Mesendoderm (in vitro differentiated cells): ENCODE measurements around the gene TCN1.
"Not testable (repeated sequence)": the region's sequence is repeated elsewhere in the genome, so short reads cannot be mapped to it uniquely, and the experiment has no call there.

Experiments used
- DNase-seq: peaks from one replicate; pipeline ENCODE4 v3.0.0; 2013
- H2AK5ac ChIP-seq: 2 replicates; pipeline ENCODE4 v1.6.1; 2013; ENCODE audit warnings: low read length, inconsistent platforms
- H2BK120ac ChIP-seq: 2 replicates; pipeline ENCODE4 v1.6.1; 2013; ENCODE audit warnings: low read depth, mild to moderate bottlenecking, low read length, moderate library complexity, mixed read lengths
- H2BK15ac ChIP-seq: replicated peaks from 2 replicates; pipeline ENCODE4 v1.6.1; 2013; ENCODE audit warnings: low read depth, mild to moderate bottlenecking, moderate library complexity
- H2BK5ac ChIP-seq: 2 replicates; pipeline ENCODE4 v1.6.1; 2013; ENCODE audit warnings: low read length, inconsistent platforms
- H3K18ac ChIP-seq: 2 replicates; pipeline ENCODE4 v1.6.1; 2013; ENCODE audit warnings: mild to moderate bottlenecking, low read length, mixed read lengths
- H3K23ac ChIP-seq: one replicate; pipeline ENCODE4 v1.6.1; 2013; ENCODE audit warnings: low read length
- H3K27ac ChIP-seq: 2 replicates; pipeline ENCODE4 v1.5.1; 2013; ENCODE audit warnings: low read depth, mild to moderate bottlenecking, inconsistent platforms, low read length, moderate library complexity
- H3K27me3 ChIP-seq: 2 replicates; pipeline ENCODE4 v1.6.1; 2013; ENCODE audit warnings: low read length, control low read depth, mild to moderate bottlenecking, inconsistent platforms; ENCODE audit not compliant: insufficient read depth, poor library complexity
- H3K36me3 ChIP-seq: 2 replicates; pipeline ENCODE4 v1.6.1; 2013; ENCODE audit warnings: low read length, inconsistent platforms; ENCODE audit not compliant: control insufficient read depth, insufficient read depth
- H3K4ac ChIP-seq: one replicate; pipeline ENCODE4 v1.6.1; 2013; ENCODE audit warnings: low read depth, mild to moderate bottlenecking, low read length, moderate library complexity
- H3K4me1 ChIP-seq: 2 replicates; pipeline ENCODE4 v1.6.1; 2013; ENCODE audit warnings: low read depth, low read length, inconsistent platforms; ENCODE audit not compliant: control insufficient read depth
- H3K4me2 ChIP-seq: 2 replicates; pipeline ENCODE4 v1.6.1; 2013; ENCODE audit warnings: low read length
- H3K4me3 ChIP-seq: 2 replicates; pipeline ENCODE4 v1.5.1; 2013; ENCODE audit warnings: mild to moderate bottlenecking, low read length
- H3K56ac ChIP-seq: one replicate; pipeline ENCODE4 v1.6.1; 2013; ENCODE audit warnings: low read length
- H3K79me1 ChIP-seq: 2 replicates; pipeline ENCODE4 v1.6.1; 2013; ENCODE audit warnings: low read length, inconsistent platforms
- H3K79me2 ChIP-seq: 2 replicates; pipeline ENCODE4 v1.6.1; 2013; ENCODE audit warnings: mild to moderate bottlenecking, low read length; ENCODE audit not compliant: control insufficient read depth, insufficient read depth
- H3K9ac ChIP-seq: 2 replicates; pipeline ENCODE4 v1.6.1; 2013; ENCODE audit warnings: low read length, inconsistent platforms
- H4K5ac ChIP-seq: one replicate; pipeline ENCODE4 v1.6.1; 2013; ENCODE audit warnings: low read length
- H4K8ac ChIP-seq: one replicate; pipeline ENCODE4 v1.6.1; 2013; ENCODE audit warnings: low read depth, mild to moderate bottlenecking, control low read depth, low read length, moderate library complexity
- WGBS: extraction: QIAGEN DNeasy Blood & Tissue Kit; methylation state at CpG from one replicate; pipeline ENCODE4 v1.1.7; 2013; ENCODE audit warnings: low lambda C conversion rate, missing lambda C conversion rate; ENCODE audit not compliant: insufficient coverage; ENCODE audit errors: extremely low coverage; 5-methylcytosine and 5-hydroxymethylcytosine counted together

Gene TCN1

DNA sequence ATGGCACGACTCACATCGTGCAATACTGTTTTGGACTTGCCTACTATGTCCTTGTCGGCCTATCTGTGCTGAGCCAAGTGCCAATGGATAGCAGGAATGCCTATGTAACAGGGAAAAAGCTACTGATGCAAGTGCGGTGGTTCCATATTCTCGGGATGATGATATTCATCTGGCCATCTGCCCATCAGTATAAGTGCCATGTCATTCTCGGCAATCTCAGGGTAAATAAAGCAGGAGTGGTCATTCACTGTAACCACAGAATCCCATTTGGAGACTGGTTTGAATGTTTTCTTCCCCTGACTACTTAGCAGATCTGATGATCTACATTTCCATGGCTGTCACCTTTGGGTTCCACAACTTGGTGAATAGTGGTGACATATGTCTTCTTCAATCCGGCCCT, 32.4 kb upstream of the TCN1 start:
- no peak overlapping the region for H2BK15ac ChIP-seq
- no peak overlapping the region for H3K4me3 ChIP-seq
- H3K4ac ChIP-seq = no peak overlapping the region
- H3K36me3 ChIP-seq = no peaks in the 10 kb centered on the region
- no peak overlapping the region for H3K9ac ChIP-seq
- no peak overlapping the region for H2BK120ac ChIP-seq
- no peak overlapping the region for H4K5ac ChIP-seq
- H3K23ac ChIP-seq = no peak overlapping the region
- H3K27ac ChIP-seq = no peak overlapping the region
- no peak for DNase-seq
- H2AK5ac ChIP-seq = no peak overlapping the region
- no peak overlapping the region for H2BK5ac ChIP-seq
- no peak overlapping the region for H3K56ac ChIP-seq
- no CpG with 5 or more reads among the region's 7 CpGs for WGBS
- no peaks in the 10 kb centered on the region for H3K79me2 ChIP-seq
- no peak overlapping the region for H4K8ac ChIP-seq
- H3K79me1 ChIP-seq = no peaks in the 10 kb centered on the region
- no peaks in the 10 kb centered on the region for H3K27me3 ChIP-seq
- no peak overlapping the region for H3K4me2 ChIP-seq
- no peaks in the 10 kb centered on the region for H3K4me1 ChIP-seq
- H3K18ac ChIP-seq = no peak overlapping the region

DNA sequence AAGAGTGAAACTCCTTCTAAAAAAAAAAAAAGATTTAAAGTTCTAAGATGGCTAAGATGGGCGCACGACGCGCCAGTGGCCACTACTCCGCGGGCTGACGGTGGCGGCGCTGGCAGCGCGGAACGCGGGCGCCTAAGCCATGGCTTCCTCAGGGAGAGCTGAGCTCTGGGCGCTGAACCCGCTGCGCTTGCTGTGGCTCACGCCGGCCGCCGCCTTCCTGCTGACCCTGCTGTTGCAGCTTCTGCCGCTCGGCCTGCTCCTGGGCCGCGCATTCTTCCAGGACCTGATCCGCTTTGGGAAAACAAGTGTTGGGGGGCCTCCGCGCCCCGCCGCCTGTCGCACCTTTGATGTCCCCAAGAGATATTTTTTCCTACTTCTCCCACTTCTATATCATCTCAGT, 31.8 kb upstream of the TCN1 start:
- Histone ChIP-seq H3K4me3 (no peak overlapping the region), H2AK5ac (no peak overlapping the region), H3K36me3 (no peaks in the 10 kb centered on the region), H3K27ac (no peak overlapping the region), H2BK5ac (no peak overlapping the region), H3K27me3 (no peaks in the 10 kb centered on the region), H3K4me1 (no peaks in the 10 kb centered on the region), H3K23ac (no peak overlapping the region), H3K79me2 (no peaks in the 10 kb centered on the region), H4K5ac (no peak overlapping the region), H3K9ac (no peak overlapping the region), H2BK120ac (no peak overlapping the region), H2BK15ac (no peak overlapping the region), H4K8ac (no peak overlapping the region), H3K56ac (no peak overlapping the region), H3K79me1 (no peaks in the 10 kb centered on the region), H3K18ac (no peak overlapping the region), H3K4ac (no peak overlapping the region), H3K4me2 (no peak overlapping the region)
- DNase-seq = no peak
- WGBS = no CpG with 5 or more reads among the region's 31 CpGs

DNA sequence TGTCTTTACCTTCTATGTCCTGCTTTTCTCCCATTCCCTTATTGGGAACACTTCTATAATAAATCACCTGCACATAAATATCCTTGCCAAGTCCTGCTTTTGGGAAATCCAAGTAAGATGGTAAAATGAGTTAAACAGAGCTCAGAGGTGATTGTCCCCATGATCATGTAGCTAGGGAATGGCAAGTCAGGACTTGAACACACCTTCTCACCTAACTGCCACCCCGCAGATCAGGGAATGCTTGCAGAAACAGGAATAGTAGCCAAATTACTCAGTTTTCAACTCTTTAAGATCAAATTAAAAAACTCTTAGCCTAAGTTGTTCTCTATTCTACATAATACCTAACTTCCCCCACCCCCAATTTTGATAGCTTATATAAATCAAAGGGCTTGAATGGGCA, 28.3 kb upstream of the TCN1 start:
- no peak overlapping the region for H4K5ac ChIP-seq
- H3K27ac ChIP-seq = no peak overlapping the region
- no peak overlapping the region for H3K4me3 ChIP-seq
- H3K23ac ChIP-seq = no peak overlapping the region
- no peak overlapping the region for H2BK120ac ChIP-seq
- no peaks in the 10 kb centered on the region for H3K79me1 ChIP-seq
- no peak overlapping the region for H2BK5ac ChIP-seq
- no CpG with 5 or more reads among the region's 1 CpG for WGBS
- no peak for DNase-seq
- H3K56ac ChIP-seq = no peak overlapping the region
- no peak overlapping the region for H3K18ac ChIP-seq
- H2BK15ac ChIP-seq = no peak overlapping the region
- no peak overlapping the region for H3K4ac ChIP-seq
- H2AK5ac ChIP-seq = no peak overlapping the region
- no peaks in the 10 kb centered on the region for H3K36me3 ChIP-seq
- H3K79me2 ChIP-seq = no peaks in the 10 kb centered on the region
- no peaks in the 10 kb centered on the region for H3K27me3 ChIP-seq
- peaks cover 4% of the 10 kb centered on the region for H3K4me1 ChIP-seq
- no peak overlapping the region for H3K9ac ChIP-seq
- H3K4me2 ChIP-seq = no peak overlapping the region
- no peak overlapping the region for H4K8ac ChIP-seq

DNA sequence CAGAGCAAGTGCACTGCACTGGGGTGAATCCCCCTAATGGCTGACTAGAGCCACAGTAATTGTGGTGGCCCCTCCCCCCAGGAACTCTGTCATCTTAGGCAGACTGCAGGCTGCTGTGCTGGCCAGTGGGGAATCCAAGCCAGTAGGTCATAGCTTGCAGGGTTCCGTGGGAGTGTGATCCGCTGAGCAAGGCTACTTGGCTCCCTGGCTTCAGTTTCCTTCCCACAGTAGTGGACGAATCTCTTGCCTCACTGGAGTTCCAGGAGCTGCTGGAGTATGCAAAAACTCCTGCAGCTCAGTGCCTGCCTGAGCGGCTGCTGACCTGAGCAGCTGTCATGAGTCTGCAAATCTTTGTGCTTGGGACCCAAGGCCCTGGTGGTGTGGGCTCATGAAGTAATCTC, 25.5 kb upstream of the TCN1 start:
- H3K27ac ChIP-seq = no peak overlapping the region
- no peak overlapping the region for H4K8ac ChIP-seq
- H4K5ac ChIP-seq = no peak overlapping the region
- peak overlapping the region; percentile 45 for H3K9ac ChIP-seq
- H2BK15ac ChIP-seq = no peak overlapping the region
- no peak overlapping the region for H3K23ac ChIP-seq
- H2BK120ac ChIP-seq = no peak overlapping the region
- no peak overlapping the region for H3K4me3 ChIP-seq
- no peak overlapping the region for H2BK5ac ChIP-seq
- peak overlapping the region; percentile 79 for H3K56ac ChIP-seq
- peaks cover 4% of the 10 kb centered on the region for H3K4me1 ChIP-seq
- no peak overlapping the region for H2AK5ac ChIP-seq
- H3K79me1 ChIP-seq = no peaks in the 10 kb centered on the region
- DNase-seq = peak; percentile 88
- H3K4ac ChIP-seq = no peak overlapping the region
- no peak overlapping the region for H3K4me2 ChIP-seq
- no CpG with 5 or more reads among the region's 4 CpGs for WGBS
- no peaks in the 10 kb centered on the region for H3K27me3 ChIP-seq
- no peak overlapping the region for H3K18ac ChIP-seq
- H3K79me2 ChIP-seq = no peaks in the 10 kb centered on the region
- no peaks in the 10 kb centered on the region for H3K36me3 ChIP-seq

GRCh38 chr11:59887156-59887555, 20.9 kb upstream of the TCN1 start:
- H3K27ac ChIP-seq, H2BK5ac ChIP-seq, H3K4ac ChIP-seq, H3K4me3 ChIP-seq, H3K56ac ChIP-seq, H3K4me2 ChIP-seq, H2BK120ac ChIP-seq, H4K5ac ChIP-seq, H3K36me3 ChIP-seq, H4K8ac ChIP-seq, H3K79me2 ChIP-seq, H3K27me3 ChIP-seq, H3K23ac ChIP-seq, H2AK5ac ChIP-seq, H3K9ac ChIP-seq, H3K79me1 ChIP-seq, DNase-seq, H3K4me1 ChIP-seq, H2BK15ac ChIP-seq, H3K18ac ChIP-seq: not testable (repeated sequence)

GRCh38 chr11:59883597-59883996, 17.3 kb upstream of the TCN1 start:
- Histone ChIP-seq H4K8ac (no peak overlapping the region), H3K27ac (no peak overlapping the region), H4K5ac (no peak overlapping the region), H3K4me2 (no peak overlapping the region), H2BK15ac (no peak overlapping the region), H3K79me1 (no peaks in the 10 kb centered on the region), H3K27me3 (no peaks in the 10 kb centered on the region), H2BK120ac (no peak overlapping the region), H3K79me2 (no peaks in the 10 kb centered on the region), H3K4ac (no peak overlapping the region), H3K36me3 (no peaks in the 10 kb centered on the region), H3K4me1 (no peaks in the 10 kb centered on the region), H3K23ac (no peak overlapping the region), H3K56ac (no peak overlapping the region), H2AK5ac (no peak overlapping the region), H3K18ac (no peak overlapping the region), H3K4me3 (no peak overlapping the region), H3K9ac (no peak overlapping the region), H2BK5ac (no peak overlapping the region)
- WGBS = no CpG with 5 or more reads among the region's 1 CpG
- no peak for DNase-seq
